Tibial artery (tissue), 4 donors: Measurements from ENCODE around the gene BCS1L.

Experiments
- DNase-seq, 2 donors: peaks; one replicate each; pipeline ENCODE4 v3.0.0-alpha.2; 2019
- H3K27ac ChIP-seq, 2 donors: fragments of 200-600 bp; sonication (generic) in 1 of 2; 1 replicate in 1 of 2; 2 replicates in 1 of 2; pipeline ENCODE4 v1.5.1; 2018 to 2019; ENCODE audit warnings: mild to moderate bottlenecking in 1 of 2
- H3K27me3 ChIP-seq, 2 donors: fragments of 200-600 bp; sonication (generic) in 1 of 2; one replicate each; pipeline versions ENCODE4 v1.5.1 to v1.6.0; 2016 to 2019
- H3K36me3 ChIP-seq, 3 donors: fragments of 200-600 bp; sonication (generic) in 2 of 3; one replicate each; pipeline ENCODE4 v1.5.1; 2016 to 2019; ENCODE audit warnings: mild to moderate bottlenecking in 2 of 3
- H3K4me1 ChIP-seq, 4 donors: fragments of 200-600 bp; sonication (generic) in 2 of 4; 1 replicate in 3 of 4; 2 replicates in 1 of 4; pipeline ENCODE4 v1.5.1; 2016 to 2019
- H3K4me3 ChIP-seq, 2 donors: fragments of 200-600 bp; sonication (generic) in 1 of 2; 1 replicate in 1 of 2; 2 replicates in 1 of 2; pipeline ENCODE4 v1.5.1; 2018 to 2019; ENCODE audit warnings: mild to moderate bottlenecking in 2 of 2
- H3K9me3 ChIP-seq, 3 donors: fragments of 200-600 bp; sonication (generic) in 1 of 3; one replicate each; pipeline ENCODE4 v1.5.1; 2016 to 2019
- intact Hi-C: fragments of 100-400 bp; cut with DNase I; formaldehyde crosslinking; loops from one replicate; pipeline ENCODE4 v1.15.0; 2023; ENCODE audit warnings: low total_unique reads
- TF ChIP-seq, protein P1 (sequence below), 2 experiments: fragments of 200-600 bp in 1 of 2; fragments of 450-650 bp in 1 of 2; IDR thresholded peaks; one replicate each; pipeline ENCODE4 v1.5.1; 2017 to 2019; ENCODE audit warnings: antibody characterized with exemption in 2 of 2, mild to moderate bottlenecking in 1 of 2, moderate library complexity in 1 of 2

The BCS1L gene

DNA sequence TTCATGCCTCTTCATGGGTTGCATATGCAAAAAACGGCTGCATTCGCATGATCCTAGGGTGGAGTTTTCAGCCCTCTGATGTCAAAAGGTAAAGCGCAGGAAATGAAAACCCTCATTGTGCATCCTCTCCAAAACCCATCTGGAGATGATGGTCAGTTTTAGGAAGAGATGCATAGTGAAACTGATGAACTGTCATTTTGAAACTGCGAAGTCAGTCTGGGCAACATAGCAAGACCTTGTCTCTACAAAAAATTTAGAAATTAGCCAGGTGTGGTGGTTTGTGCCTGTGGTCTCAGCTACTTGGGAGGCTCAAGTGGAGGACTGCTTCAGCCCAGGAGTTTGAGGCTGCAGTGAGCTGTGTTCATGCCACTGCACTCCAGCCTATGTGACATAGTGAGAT is 48.6 kb downstream of the BCS1L start:
- DNase-seq = no peak
- intact Hi-C loops = no loop called here
- H3K4me1 ChIP-seq = peaks cover 0 to 18% (median 8%) of the 10 kb centered on the region in 4 donors
- no peak overlapping the region for H3K27ac ChIP-seq
- no peaks in the 10 kb centered on the region for H3K27me3 ChIP-seq
- no peaks in the 10 kb centered on the region for H3K9me3 ChIP-seq
- no peak overlapping the region for H3K4me3 ChIP-seq
- no peaks in the 10 kb centered on the region for H3K36me3 ChIP-seq
- TF ChIP-seq, protein P1, sequence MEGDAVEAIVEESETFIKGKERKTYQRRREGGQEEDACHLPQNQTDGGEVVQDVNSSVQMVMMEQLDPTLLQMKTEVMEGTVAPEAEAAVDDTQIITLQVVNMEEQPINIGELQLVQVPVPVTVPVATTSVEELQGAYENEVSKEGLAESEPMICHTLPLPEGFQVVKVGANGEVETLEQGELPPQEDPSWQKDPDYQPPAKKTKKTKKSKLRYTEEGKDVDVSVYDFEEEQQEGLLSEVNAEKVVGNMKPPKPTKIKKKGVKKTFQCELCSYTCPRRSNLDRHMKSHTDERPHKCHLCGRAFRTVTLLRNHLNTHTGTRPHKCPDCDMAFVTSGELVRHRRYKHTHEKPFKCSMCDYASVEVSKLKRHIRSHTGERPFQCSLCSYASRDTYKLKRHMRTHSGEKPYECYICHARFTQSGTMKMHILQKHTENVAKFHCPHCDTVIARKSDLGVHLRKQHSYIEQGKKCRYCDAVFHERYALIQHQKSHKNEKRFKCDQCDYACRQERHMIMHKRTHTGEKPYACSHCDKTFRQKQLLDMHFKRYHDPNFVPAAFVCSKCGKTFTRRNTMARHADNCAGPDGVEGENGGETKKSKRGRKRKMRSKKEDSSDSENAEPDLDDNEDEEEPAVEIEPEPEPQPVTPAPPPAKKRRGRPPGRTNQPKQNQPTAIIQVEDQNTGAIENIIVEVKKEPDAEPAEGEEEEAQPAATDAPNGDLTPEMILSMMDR (IDR thresholded peaks at IDR 0.05) = no peak

DNA sequence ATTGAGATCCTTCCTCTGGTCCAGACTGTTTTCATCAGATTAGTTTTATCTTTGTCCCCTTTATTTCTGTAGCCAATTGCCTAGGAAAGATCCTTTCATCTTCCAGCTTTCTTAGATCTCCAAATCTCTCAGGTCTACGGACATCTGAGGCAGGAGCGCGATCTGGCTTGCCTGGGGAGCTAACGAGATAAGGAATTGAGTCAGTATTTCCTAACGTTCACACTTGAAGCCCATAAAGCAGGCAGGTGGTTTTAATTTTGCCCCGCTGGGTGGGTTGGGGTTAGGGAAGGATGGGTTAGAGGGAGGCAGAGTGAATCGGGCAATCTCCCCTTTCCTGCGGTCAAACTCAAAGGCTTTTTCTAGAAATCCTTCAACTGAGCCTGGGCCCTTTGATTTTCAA is 50.4 kb downstream of the BCS1L start:
- DNase-seq = no peak
- Histone ChIP-seq H3K9me3 (no peaks in the 10 kb centered on the region), H3K4me1 (peaks cover 0 to 18% (median 8%) of the 10 kb centered on the region in 4 donors), H3K4me3 (peak overlapping the region; percentile 73 to 79), H3K36me3 (no peaks in the 10 kb centered on the region), H3K27me3 (no peaks in the 10 kb centered on the region), H3K27ac (peak overlapping the region; percentile 88 to 89)
- TF ChIP-seq, protein P1 (IDR thresholded peaks at IDR 0.05) = no peak
- intact Hi-C loops = no loop called here

DNA sequence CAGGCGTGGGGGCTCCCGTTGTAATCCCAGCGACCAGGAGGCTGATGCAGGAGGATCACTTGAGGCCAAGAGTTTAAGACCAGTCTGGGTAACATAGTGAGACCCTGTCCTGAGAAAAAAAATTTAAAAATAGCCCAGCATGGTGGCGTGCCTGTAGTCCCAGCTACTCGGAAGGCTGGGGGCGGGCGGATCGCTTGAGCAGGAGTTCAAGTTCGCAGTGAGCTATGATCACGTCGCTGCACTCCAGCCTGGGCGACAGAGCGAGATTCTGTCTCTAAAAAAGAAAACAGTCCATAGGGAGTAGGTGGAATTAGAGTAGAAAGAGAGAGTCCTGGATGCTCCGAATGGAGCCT is 50.8 kb downstream of the BCS1L start:
- H3K4me3 ChIP-seq = peak overlapping the region; percentile 73 to 79
- intact Hi-C loops = no loop called here
- H3K4me1 ChIP-seq = peaks cover 0 to 18% (median 8%) of the 10 kb centered on the region in 4 donors
- peaks cover 0 to under 1% (median 0%) of the 10 kb centered on the region in 3 donors for H3K36me3 ChIP-seq
- H3K9me3 ChIP-seq = no peaks in the 10 kb centered on the region
- peak overlapping the region; percentile 88 to 89 for H3K27ac ChIP-seq
- no peaks in the 10 kb centered on the region for H3K27me3 ChIP-seq
- no peak for DNase-seq
- TF ChIP-seq, protein P1 (IDR thresholded peaks at IDR 0.05) = no peak

DNA sequence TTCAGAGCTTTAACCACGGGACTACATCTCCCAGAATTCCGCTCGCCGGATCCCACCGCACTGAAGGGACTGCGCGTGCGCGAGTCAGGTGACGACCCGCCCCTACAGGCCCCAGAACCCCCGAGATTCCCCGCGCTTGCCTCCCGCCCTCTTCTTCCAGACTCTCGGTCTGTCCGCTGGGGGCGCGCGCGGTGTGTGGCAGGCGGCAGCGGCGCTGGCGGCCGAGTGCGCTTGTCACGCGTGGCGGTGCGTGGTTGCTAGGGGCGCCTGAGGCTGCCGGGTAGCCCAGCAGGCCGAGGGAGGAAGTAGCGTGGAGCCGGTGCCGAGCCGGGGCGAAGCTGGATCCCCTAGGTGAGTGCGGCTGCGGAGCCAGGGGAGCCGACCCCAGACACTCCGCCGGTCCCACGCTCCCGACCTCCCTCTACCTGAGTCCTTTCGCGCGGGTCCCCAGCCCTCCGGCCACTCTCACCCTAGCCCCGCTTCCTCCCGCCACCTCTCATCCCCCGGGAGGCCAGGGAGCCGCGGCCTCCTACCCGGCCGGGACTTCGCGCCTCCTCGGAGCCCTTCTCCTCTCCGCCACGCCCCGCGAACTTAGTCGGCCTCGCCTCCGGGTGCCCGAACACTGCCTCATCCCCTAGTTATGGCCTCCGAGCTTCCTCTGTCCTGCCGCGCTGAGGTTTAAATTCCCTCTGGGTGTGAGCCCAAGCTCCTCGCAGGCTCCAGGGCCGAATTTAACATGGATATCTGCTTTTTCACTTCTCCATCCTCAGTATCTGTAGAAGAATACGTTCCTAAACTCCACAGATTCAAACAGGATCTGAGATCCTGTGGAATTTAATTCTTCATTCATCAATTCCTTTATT is 51.4 kb downstream of the BCS1L start, which contains the start of gene TTLL4:
Gene TTLL4, plus strand, starts transcription at position 149 of the 863 bp plus-strand sequence. CDS start 26,842 bp downstream, outside the sequence.
- H3K36me3 ChIP-seq = peaks cover 0 to 7% (median 0%) of the 10 kb centered on the region in 3 donors
- peaks cover 0 to 18% (median 8%) of the 10 kb centered on the region in 4 donors for H3K4me1 ChIP-seq
- DNase-seq = peak; percentile 98 to 99
- intact Hi-C loops = no loop called here
- peak within 1 kb of the TSS; percentile 88 to 89 for H3K27ac ChIP-seq
- no peaks in the 10 kb centered on the region for H3K27me3 ChIP-seq
- H3K9me3 ChIP-seq = no peaks in the 10 kb centered on the region
- TF ChIP-seq, protein P1 (IDR thresholded peaks at IDR 0.05) = peak; percentile 92 to 94
- H3K4me3 ChIP-seq = peak within 1 kb of the TSS; percentile 73 to 79

DNA sequence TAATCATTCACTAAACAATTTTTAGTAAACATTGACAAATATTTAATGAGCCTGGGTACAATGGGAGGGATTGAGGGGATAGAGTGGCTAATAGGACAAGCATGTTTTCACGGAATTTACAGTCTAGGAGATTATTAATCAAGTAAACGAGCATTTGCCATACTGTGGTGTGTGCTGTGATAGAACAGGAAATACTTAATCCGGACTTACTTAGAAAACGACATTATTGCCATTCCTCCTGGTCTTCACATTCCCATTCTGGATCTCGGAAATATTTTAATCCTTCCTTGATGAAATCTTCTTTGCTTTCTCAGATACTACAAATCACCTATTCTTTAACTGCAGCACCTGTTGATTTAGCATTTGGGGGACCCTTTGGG is 52.1 kb downstream of the BCS1L start:
- Histone ChIP-seq H3K4me3 (peak overlapping the region; percentile 73 to 79), H3K9me3 (no peaks in the 10 kb centered on the region), H3K4me1 (peaks cover 0 to 18% (median 8%) of the 10 kb centered on the region in 4 donors), H3K27me3 (no peaks in the 10 kb centered on the region), H3K36me3 (peaks cover 0 to 10% (median 0%) of the 10 kb centered on the region in 3 donors), H3K27ac (peak overlapping the region; percentile 88 to 89)
- TF ChIP-seq, protein P1 (IDR thresholded peaks at IDR 0.05) = no peak
- DNase-seq = no peak
- intact Hi-C loops = no loop called here
